GM18907 (cell line): Measurements from ENCODE around the gene CD302.
"Not testable (repeated sequence)": the region's sequence is repeated elsewhere in the genome, so short reads cannot be mapped to it uniquely, and the experiment has no call there.

Experiments
- ATAC-seq: cut with Tn5 transposase; IDR thresholded peaks from one replicate; pipeline ENCODE4 v1.9.1; 2021; ENCODE audit warnings: mild to moderate bottlenecking, moderate library complexity; ENCODE audit not compliant: unreplicated experiment

The CD302 gene

GRCh38 chr2:159755014-159755413, 43.0 kb downstream of the CD302 start:
- ATAC-seq, result no peak

GRCh38 chr2:159753797-159754196, 44.2 kb downstream of the CD302 start:
- ATAC-seq, result no peak

GRCh38 chr2:159750873-159751272, 47.1 kb downstream of the CD302 start:
- ATAC-seq, result no peak

GRCh38 chr2:159748089-159748488, 49.9 kb downstream of the CD302 start:
- ATAC-seq, result no peak

- not testable (repeated sequence) for ATAC-seq
Observed at GRCh38 chr2:159745237-159745636, 52.8 kb downstream of the CD302 start.

- ATAC-seq, result no peak
Observed at GRCh38 chr2:159744363-159744762, 53.6 kb downstream of the CD302 start.

GRCh38 chr2:159742846-159743245, 55.2 kb downstream of the CD302 start:
- ATAC-seq, result no peak

- ATAC-seq, result no peak
Observed at GRCh38 chr2:159738509-159739390, 59.3 kb downstream of the CD302 start.

- ATAC-seq, result no peak
Observed at GRCh38 chr2:159737917-159738296, 60.1 kb downstream of the CD302 start.

- no peak for ATAC-seq
Observed at GRCh38 chr2:159737292-159737916, 60.6 kb downstream of the CD302 start.

- ATAC-seq, result no peak
Observed at GRCh38 chr2:159736048-159736447, 62.0 kb downstream of the CD302 start.

GRCh38 chr2:159735648-159736047, 62.4 kb downstream of the CD302 start:
- ATAC-seq, result no peak

GRCh38 chr2:159728629-159729028, 69.4 kb downstream of the CD302 start:
- ATAC-seq, result no peak

GRCh38 chr2:159725713-159726112, 72.3 kb downstream of the CD302 start:
- no peak for ATAC-seq

GRCh38 chr2:159724795-159725572, 73.0 kb downstream of the CD302 start:
- not testable (repeated sequence) for ATAC-seq

- ATAC-seq, result no peak
Observed at GRCh38 chr2:159722580-159722979, 75.4 kb downstream of the CD302 start.

- no peak for ATAC-seq
Observed at GRCh38 chr2:159720676-159721075, 77.3 kb downstream of the CD302 start.
